ENCODE data around the gene ABCC1.

The ABCC1 gene

DNA sequence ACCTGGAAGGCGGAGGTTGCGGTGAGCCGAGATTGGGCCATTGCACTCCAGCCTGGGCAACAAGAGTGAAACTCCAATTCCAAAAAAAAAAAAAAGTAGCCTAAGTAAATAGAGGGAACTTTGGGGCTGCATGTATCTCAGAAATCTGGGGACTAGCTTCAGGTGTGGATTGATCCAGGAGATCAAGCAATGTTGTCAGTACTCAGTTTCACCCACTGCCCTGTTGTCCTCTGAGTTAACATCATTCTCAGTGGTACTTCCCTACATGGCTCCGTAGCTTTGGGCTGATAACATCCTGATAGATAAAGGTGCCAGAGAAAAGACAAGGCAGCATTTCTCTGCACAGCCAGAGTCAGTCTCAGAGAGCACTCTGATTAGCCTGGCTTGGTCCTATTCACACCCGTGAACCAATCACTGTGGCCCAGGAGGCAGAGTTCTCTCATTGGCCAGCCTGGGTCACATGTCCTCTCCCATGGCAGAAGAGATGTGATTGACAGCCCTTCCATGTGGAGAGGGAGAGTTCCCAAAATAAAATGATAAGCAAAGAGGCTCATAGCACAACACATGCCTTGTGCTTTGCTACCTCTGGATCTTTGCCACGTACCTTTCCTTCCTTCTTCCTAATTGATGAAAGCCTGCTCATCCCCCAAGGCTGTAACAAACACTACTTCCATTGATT is 99.6 kb downstream of the ABCC1 start:
- H3K4me1 ChIP-seq (ENCODE audit: control insufficient read depth, insufficient read depth, low read length): no peaks in the 10 kb centered on the region
- no peak overlapping the region for H3K4me3 ChIP-seq (ENCODE audit: low read length)
- no peak overlapping the region for H3K9ac ChIP-seq (ENCODE audit: low read length)
- peaks cover 6% of the 10 kb centered on the region for H3K36me3 ChIP-seq (ENCODE audit: control insufficient read depth, insufficient read depth, low read length)
- no peaks in the 10 kb centered on the region for H3K27me3 ChIP-seq (ENCODE audit: control insufficient read depth, insufficient read depth, low read length)
- H3K9me3 ChIP-seq (ENCODE audit: control insufficient read depth, low read length): no peaks in the 10 kb centered on the region

DNA sequence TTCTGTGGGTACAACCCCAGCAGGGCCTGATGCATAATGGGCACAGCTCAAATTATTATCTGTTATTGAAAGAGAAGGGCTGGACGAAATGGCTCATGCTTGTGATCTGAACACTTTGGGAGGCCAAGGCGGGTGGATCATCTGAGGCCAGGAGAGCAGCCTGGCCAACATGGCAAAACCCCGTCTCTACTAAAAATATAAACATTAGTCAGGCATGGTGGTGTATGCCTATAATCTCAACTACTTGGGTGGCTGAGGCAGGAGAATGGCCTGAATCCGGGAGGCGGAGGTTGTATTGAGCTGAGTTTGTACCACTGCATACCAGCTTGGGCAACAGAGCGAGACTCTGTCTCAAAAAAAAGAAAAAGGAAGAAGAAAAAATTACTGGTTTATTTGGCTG is 100.7 kb downstream of the ABCC1 start:
- Histone ChIP-seq H3K9me3 (ENCODE audit: control insufficient read depth, low read length) (no peaks in the 10 kb centered on the region), H3K36me3 (ENCODE audit: control insufficient read depth, insufficient read depth, low read length) (peaks cover 6% of the 10 kb centered on the region), H3K4me1 (ENCODE audit: control insufficient read depth, insufficient read depth, low read length) (no peaks in the 10 kb centered on the region), H3K9ac (ENCODE audit: low read length) (no peak overlapping the region), H3K4me3 (ENCODE audit: low read length) (no peak overlapping the region), H3K27me3 (ENCODE audit: control insufficient read depth, insufficient read depth, low read length) (no peaks in the 10 kb centered on the region)

DNA sequence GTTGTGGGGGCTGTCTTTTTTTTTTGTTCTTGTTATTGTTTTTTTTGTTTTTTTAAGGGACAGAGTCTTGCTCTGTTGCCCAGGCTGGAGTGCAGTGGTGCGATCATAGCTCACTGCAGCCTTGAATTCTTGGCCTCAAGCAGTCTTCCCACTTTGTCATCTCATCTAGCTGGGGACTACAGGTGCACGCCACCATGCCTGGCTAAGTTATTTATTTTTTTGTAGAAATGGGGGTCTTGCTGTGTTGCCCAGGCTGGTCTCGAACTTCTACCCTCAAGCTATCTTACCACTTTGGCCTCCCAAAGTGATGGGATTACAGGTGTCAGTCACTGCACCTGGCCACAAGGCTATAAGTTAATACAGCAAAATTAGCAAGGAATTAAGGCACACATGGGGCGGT is 101.7 kb downstream of the ABCC1 start:
- Histone ChIP-seq H3K36me3 (ENCODE audit: control insufficient read depth, insufficient read depth, low read length) (no peaks in the 10 kb centered on the region), H3K9ac (ENCODE audit: low read length) (no peak overlapping the region), H3K9me3 (ENCODE audit: control insufficient read depth, low read length) (no peaks in the 10 kb centered on the region), H3K27me3 (ENCODE audit: control insufficient read depth, insufficient read depth, low read length) (no peaks in the 10 kb centered on the region), H3K4me3 (ENCODE audit: low read length) (no peak overlapping the region), H3K4me1 (ENCODE audit: control insufficient read depth, insufficient read depth, low read length) (no peaks in the 10 kb centered on the region)

DNA sequence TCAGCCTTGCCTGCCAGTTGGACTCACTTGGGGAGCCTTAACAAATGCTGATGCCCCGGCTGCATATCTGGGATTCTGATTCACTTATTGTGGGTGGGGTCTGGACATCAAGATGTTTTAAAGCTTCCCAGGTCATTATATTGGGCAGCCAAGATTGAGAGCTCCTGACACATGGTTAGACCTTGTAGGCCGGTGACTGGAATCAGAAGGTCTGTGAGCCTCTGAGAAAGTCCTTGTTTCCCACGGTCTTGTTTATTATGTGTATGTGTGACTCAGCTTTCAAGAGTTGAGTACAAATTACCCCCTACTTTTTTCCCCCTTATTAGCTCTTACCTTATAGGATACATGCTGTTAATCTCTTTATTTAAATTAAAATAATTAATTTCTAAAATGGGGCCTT is 103.5 kb downstream of the ABCC1 start:
- Histone ChIP-seq H3K4me3 (ENCODE audit: low read length) (no peak overlapping the region), H3K9me3 (ENCODE audit: control insufficient read depth, low read length) (no peaks in the 10 kb centered on the region), H3K36me3 (ENCODE audit: control insufficient read depth, insufficient read depth, low read length) (no peaks in the 10 kb centered on the region), H3K9ac (ENCODE audit: low read length) (no peak overlapping the region), H3K27me3 (ENCODE audit: control insufficient read depth, insufficient read depth, low read length) (no peaks in the 10 kb centered on the region), H3K4me1 (ENCODE audit: control insufficient read depth, insufficient read depth, low read length) (no peaks in the 10 kb centered on the region)

DNA sequence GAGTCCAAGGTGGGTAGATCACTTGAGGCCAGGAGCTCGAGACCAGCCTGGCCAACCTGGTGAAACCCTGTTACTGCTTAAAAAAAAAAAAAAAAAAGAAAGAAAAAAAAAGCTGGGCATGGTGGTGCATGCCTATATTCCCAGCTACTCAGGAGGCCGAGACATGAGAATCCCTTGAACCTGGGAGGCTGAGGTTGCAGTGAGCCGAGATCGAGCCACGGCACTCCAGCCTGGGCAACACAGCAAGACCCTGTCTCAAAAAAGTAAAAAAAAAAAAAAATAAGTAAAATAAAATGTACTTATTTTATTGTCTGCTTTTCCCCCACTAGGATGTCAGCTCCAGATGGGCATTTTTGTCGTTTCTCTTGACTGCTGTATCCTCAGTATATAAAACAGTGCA is 107.7 kb downstream of the ABCC1 start:
- H3K36me3 ChIP-seq (ENCODE audit: control insufficient read depth, insufficient read depth, low read length): no peaks in the 10 kb centered on the region
- H3K9me3 ChIP-seq (ENCODE audit: control insufficient read depth, low read length): no peaks in the 10 kb centered on the region
- H3K4me1 ChIP-seq (ENCODE audit: control insufficient read depth, insufficient read depth, low read length): peaks cover 4% of the 10 kb centered on the region
- H3K4me3 ChIP-seq (ENCODE audit: low read length): no peak overlapping the region
- H3K27me3 ChIP-seq (ENCODE audit: control insufficient read depth, insufficient read depth, low read length): no peaks in the 10 kb centered on the region
- no peak overlapping the region for H3K9ac ChIP-seq (ENCODE audit: low read length)

DNA sequence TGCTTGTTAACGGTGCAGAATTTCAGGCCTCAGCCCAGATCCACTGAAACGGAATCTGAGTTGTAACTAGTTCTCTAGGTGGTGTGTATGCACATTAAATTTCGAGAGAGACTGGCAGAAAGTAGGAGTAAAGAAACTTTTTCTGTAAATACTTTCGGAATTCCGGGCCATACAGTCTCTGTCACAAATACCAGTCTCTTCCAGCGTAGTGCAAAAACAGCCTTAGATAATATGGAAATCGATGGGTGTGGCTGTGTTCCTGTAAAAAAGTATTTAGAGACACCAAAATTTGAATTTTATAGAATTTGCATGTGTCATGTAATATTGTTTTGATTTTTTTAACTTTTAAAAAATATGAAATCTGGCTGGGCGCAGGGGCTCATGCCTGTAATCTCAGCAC is 109.7 kb downstream of the ABCC1 start:
- H3K4me1 ChIP-seq (ENCODE audit: control insufficient read depth, insufficient read depth, low read length): peaks cover 4% of the 10 kb centered on the region
- H3K4me3 ChIP-seq (ENCODE audit: low read length): no peak overlapping the region
- no peaks in the 10 kb centered on the region for H3K27me3 ChIP-seq (ENCODE audit: control insufficient read depth, insufficient read depth, low read length)
- H3K9me3 ChIP-seq (ENCODE audit: control insufficient read depth, low read length): no peaks in the 10 kb centered on the region
- H3K9ac ChIP-seq (ENCODE audit: low read length): no peak overlapping the region
- H3K36me3 ChIP-seq (ENCODE audit: control insufficient read depth, insufficient read depth, low read length): peaks cover 4% of the 10 kb centered on the region

DNA sequence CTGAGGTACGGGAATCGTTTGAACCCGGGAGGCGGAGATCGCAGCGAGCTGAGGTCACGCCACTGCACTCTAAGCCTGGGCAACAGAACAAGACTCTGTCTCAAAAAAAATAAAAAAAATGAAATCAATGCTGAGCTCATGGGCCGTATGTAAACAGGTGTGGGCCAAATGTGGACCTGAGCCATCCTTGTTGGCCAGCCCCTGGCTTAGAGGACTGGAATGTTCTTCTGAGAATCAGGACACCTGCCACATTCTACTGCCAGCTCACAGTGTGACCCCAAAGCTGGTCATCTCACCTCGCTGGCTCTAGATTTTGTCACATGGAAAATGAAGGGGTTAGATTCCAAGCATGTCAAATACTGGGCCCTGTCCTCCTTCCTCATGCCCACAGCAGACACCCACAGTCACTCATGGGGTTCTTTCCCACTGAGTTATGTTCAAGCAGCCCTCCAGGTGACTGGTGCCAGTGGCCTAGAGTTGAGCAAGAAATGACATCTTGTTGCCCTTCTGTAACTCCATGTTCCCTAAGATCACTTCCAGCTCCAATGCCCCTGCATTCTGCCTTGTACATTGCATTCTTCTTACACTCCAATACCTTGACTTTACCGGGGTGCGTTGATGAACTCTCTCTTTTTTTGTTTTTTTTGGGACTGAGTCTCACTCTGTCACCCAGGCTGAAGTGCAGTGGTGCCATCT is 110.6 kb downstream of the ABCC1 start:
- peaks cover 4% of the 10 kb centered on the region for H3K4me1 ChIP-seq (ENCODE audit: control insufficient read depth, insufficient read depth, low read length)
- H3K9ac ChIP-seq (ENCODE audit: low read length): no peak overlapping the region
- H3K9me3 ChIP-seq (ENCODE audit: control insufficient read depth, low read length): no peaks in the 10 kb centered on the region
- H3K36me3 ChIP-seq (ENCODE audit: control insufficient read depth, insufficient read depth, low read length): peaks cover 4% of the 10 kb centered on the region
- no peak overlapping the region for H3K4me3 ChIP-seq (ENCODE audit: low read length)
- no peaks in the 10 kb centered on the region for H3K27me3 ChIP-seq (ENCODE audit: control insufficient read depth, insufficient read depth, low read length)

DNA sequence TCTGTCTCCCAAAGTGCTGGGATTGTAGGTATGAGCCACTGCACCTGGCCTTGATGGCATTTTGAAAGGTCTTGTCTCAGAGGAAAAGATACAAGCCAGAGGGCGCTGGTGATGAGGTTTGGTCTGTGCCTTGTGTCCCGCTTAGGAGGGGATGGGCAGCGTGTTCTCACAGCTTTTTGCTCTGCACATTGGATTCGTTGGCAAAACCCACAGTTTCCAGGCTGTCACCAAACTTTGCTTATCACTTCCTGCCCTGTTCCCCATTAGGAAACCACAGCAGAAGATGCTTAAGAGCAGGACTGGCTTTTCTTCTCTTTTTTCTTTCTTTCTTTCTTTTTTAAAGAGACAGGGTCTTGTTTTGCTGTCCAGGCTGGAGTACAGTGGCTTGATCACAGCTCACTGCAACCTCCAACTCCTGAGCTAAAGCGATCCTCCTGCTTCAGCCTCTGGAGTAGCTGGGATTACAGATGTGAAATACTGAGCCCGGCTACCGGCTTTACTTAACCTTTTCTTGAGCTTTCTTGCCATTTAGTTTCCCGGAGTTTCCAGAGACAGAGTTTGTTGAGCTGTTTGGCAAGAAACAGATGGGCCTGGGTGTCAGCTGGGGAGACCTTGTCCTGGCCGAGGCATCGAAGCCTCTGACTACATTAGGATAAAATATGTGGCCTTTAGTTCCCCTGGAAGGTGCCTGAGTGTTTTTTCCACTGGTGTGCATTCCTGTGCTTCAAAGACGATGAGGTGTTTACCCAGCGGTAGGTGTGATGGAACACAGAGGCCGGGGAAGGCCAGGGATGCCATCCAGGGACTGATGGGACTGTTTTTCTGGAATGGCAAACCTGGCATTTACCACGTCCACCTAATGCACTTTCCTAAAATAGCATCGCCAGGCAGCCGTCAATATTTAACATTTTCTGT is 112.9 kb downstream of the ABCC1 start:
- Histone ChIP-seq H3K4me1 (ENCODE audit: control insufficient read depth, insufficient read depth, low read length) (peaks cover 4% of the 10 kb centered on the region), H3K36me3 (ENCODE audit: control insufficient read depth, insufficient read depth, low read length) (peaks cover 4% of the 10 kb centered on the region), H3K4me3 (ENCODE audit: low read length) (no peak overlapping the region), H3K9ac (ENCODE audit: low read length) (no peak overlapping the region), H3K27me3 (ENCODE audit: control insufficient read depth, insufficient read depth, low read length) (no peaks in the 10 kb centered on the region), H3K9me3 (ENCODE audit: control insufficient read depth, low read length) (no peaks in the 10 kb centered on the region)

DNA sequence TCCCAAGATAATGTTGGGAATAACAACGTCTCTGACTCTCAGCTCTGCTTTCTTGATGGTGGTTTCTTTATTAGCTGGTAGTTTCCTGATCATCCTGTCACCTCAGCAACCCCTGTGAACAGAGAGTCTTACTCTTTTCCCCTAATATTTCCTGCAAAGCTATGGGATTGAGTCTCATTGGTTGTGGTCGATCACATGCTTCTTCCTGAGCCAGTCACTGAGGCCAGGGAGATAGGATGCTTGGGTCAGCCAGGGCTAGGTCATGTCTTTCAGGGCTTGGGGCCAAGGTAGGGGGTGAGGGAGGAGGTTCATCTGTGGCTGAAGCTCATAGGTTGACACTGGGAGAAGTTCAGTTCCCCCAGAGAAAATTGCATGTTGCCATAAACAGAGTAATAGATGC is 114.3 kb downstream of the ABCC1 start:
- Histone ChIP-seq H3K9me3 (ENCODE audit: control insufficient read depth, low read length) (no peaks in the 10 kb centered on the region), H3K4me3 (ENCODE audit: low read length) (no peak overlapping the region), H3K9ac (ENCODE audit: low read length) (no peak overlapping the region), H3K27me3 (ENCODE audit: control insufficient read depth, insufficient read depth, low read length) (no peaks in the 10 kb centered on the region), H3K4me1 (ENCODE audit: control insufficient read depth, insufficient read depth, low read length) (peaks cover 4% of the 10 kb centered on the region), H3K36me3 (ENCODE audit: control insufficient read depth, insufficient read depth, low read length) (peaks cover 4% of the 10 kb centered on the region)

DNA sequence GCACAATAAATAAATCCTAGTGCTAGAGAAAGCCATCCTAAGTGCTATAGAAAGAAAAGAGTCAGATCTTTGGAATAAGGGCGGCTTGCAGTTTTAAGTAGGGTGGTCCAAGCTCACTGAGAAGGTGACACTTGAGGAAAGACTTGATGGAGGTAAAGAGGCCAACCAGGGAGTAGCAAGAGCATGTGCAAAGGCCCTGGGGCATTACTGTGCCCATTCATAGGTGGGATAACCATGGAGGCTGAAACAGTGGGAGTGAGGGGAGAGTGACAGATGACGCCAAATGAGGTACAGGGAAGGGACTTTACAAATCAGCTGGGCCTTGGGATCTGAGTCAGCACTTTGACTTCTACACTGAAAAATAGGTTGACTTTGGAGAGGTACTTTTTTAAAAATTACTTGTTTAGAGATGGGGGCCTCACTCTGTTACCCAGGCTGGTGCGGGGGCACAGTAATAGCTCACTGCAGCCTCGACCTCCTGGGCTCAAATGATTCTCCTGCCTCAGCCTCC is 115.5 kb downstream of the ABCC1 start:
- H3K4me3 ChIP-seq (ENCODE audit: low read length): no peak overlapping the region
- no peaks in the 10 kb centered on the region for H3K27me3 ChIP-seq (ENCODE audit: control insufficient read depth, insufficient read depth, low read length)
- H3K36me3 ChIP-seq (ENCODE audit: control insufficient read depth, insufficient read depth, low read length): peaks cover 4% of the 10 kb centered on the region
- no peaks in the 10 kb centered on the region for H3K9me3 ChIP-seq (ENCODE audit: control insufficient read depth, low read length)
- no peak overlapping the region for H3K9ac ChIP-seq (ENCODE audit: low read length)
- H3K4me1 ChIP-seq (ENCODE audit: control insufficient read depth, insufficient read depth, low read length): peaks cover 1% of the 10 kb centered on the region

DNA sequence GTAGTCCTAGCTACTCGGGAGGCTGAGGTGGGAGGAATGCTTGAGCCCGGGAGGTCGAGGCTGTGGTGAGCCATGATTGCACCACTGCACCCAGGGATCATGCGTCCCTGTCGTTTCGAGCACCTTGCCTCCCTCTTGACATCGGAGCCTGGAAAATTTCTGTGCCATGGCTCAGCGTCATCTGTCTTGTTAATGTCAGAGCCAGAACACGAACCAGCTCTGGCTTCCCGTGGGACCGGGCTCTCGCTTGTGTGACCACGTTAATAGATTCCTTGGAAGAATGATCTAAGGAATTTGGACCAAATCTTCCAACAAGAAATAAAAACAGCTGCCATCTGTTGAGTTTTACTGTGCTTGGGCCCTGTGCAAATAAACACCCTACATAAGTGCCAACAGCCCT is 117.7 kb downstream of the ABCC1 start:
- Histone ChIP-seq H3K9me3 (ENCODE audit: control insufficient read depth, low read length) (no peaks in the 10 kb centered on the region), H3K36me3 (ENCODE audit: control insufficient read depth, insufficient read depth, low read length) (peaks cover 4% of the 10 kb centered on the region), H3K4me3 (ENCODE audit: low read length) (no peak overlapping the region), H3K27me3 (ENCODE audit: control insufficient read depth, insufficient read depth, low read length) (no peaks in the 10 kb centered on the region), H3K4me1 (ENCODE audit: control insufficient read depth, insufficient read depth, low read length) (no peaks in the 10 kb centered on the region), H3K9ac (ENCODE audit: low read length) (no peak overlapping the region)
